ENCODE measurements around the gene STAG1. TPM values are rescaled to one million over a fixed set of nuclear protein-coding genes. Genes with fewer than 3 reads are reported as not detected.
"Not testable (repeated sequence)": the region's sequence is repeated elsewhere in the genome, so short reads cannot be mapped to it uniquely, and the experiment has no call there.

The STAG1 gene
- polyA plus RNA-seq, 1 donor from 2014 or later = 20.8 TPM

- Mint-ChIP-seq H3K4me1 (peaks cover 0 to 4% (median 4%) of the 10 kb centered on the region in 3 donors), H3K4me3 (no peak overlapping the region), H3K36me3 (peaks cover 17% of the 10 kb centered on the region), H3K27me3 (no peaks in the 10 kb centered on the region), H3K27ac (no peak overlapping the region), H3K9me3 (no peaks in the 10 kb centered on the region)
Observed at GRCh38 chr3:136412307-136412706, 339.9 kb downstream of the STAG1 start.

- Mint-ChIP-seq H3K36me3 (peaks cover 6% of the 10 kb centered on the region), H3K27ac (no peak overlapping the region), H3K4me1 (peaks cover 0 to 4% (median 3%) of the 10 kb centered on the region in 3 donors), H3K4me3 (no peak overlapping the region), H3K27me3 (no peaks in the 10 kb centered on the region), H3K9me3 (no peaks in the 10 kb centered on the region)
Observed at GRCh38 chr3:136409549-136409948, 342.6 kb downstream of the STAG1 start.

- no peaks in the 10 kb centered on the region for H3K36me3 Mint-ChIP-seq
- H3K27me3 Mint-ChIP-seq = no peaks in the 10 kb centered on the region
- no peaks in the 10 kb centered on the region for H3K4me1 Mint-ChIP-seq
- H3K9me3 Mint-ChIP-seq = no peaks in the 10 kb centered on the region
- H3K4me3 Mint-ChIP-seq = no peak overlapping the region
- H3K27ac Mint-ChIP-seq = no peak overlapping the region
Observed at GRCh38 chr3:136404056-136404455, 348.1 kb downstream of the STAG1 start.

- Mint-ChIP-seq H3K4me3 (no peak overlapping the region), H3K4me1 (peaks cover 0 to 2% (median 0%) of the 10 kb centered on the region in 3 donors), H3K27ac (peak overlapping the region in 1 of 3 donors; percentile 35), H3K9me3 (no peaks in the 10 kb centered on the region), H3K36me3 (peaks cover 2% of the 10 kb centered on the region), H3K27me3 (no peaks in the 10 kb centered on the region)
Observed at GRCh38 chr3:136396916-136397315, 355.3 kb downstream of the STAG1 start.

GRCh38 chr3:136390574-136390973, 361.6 kb downstream of the STAG1 start:
- peaks cover 1 to 4% (median 2%) of the 10 kb centered on the region in 3 donors for H3K4me1 Mint-ChIP-seq
- no peak overlapping the region for H3K27ac Mint-ChIP-seq
- no peaks in the 10 kb centered on the region for H3K27me3 Mint-ChIP-seq
- H3K9me3 Mint-ChIP-seq = no peaks in the 10 kb centered on the region
- H3K36me3 Mint-ChIP-seq = peaks cover 2% of the 10 kb centered on the region
- no peak overlapping the region for H3K4me3 Mint-ChIP-seq

- Mint-ChIP-seq H3K9me3 (no peaks in the 10 kb centered on the region), H3K4me1 (peaks cover 0 to 4% (median 1%) of the 10 kb centered on the region in 3 donors), H3K4me3 (no peak overlapping the region), H3K27ac (peak overlapping the region in 1 of 3 donors; percentile 78), H3K36me3 (no peaks in the 10 kb centered on the region), H3K27me3 (no peaks in the 10 kb centered on the region)
Observed at GRCh38 chr3:136387031-136387430, 365.1 kb downstream of the STAG1 start.

GRCh38 chr3:136385457-136385856, 366.7 kb downstream of the STAG1 start:
- Mint-ChIP-seq H3K27me3 (no peaks in the 10 kb centered on the region), H3K9me3 (no peaks in the 10 kb centered on the region), H3K4me3 (no peak overlapping the region), H3K27ac (no peak overlapping the region), H3K4me1 (no peaks in the 10 kb centered on the region), H3K36me3 (peaks cover 4% of the 10 kb centered on the region)

GRCh38 chr3:136381051-136381450, 371.1 kb downstream of the STAG1 start:
- Mint-ChIP-seq H3K36me3 (peaks cover 22% of the 10 kb centered on the region), H3K27me3 (no peaks in the 10 kb centered on the region), H3K4me3 (no peak overlapping the region), H3K27ac (no peak overlapping the region), H3K9me3 (no peaks in the 10 kb centered on the region), H3K4me1 (no peaks in the 10 kb centered on the region)

GRCh38 chr3:136380530-136380929, 371.6 kb downstream of the STAG1 start:
- H3K36me3 Mint-ChIP-seq = peaks cover 22% of the 10 kb centered on the region
- no peaks in the 10 kb centered on the region for H3K27me3 Mint-ChIP-seq
- H3K4me3 Mint-ChIP-seq = no peak overlapping the region
- H3K9me3 Mint-ChIP-seq = no peaks in the 10 kb centered on the region
- H3K27ac Mint-ChIP-seq = no peak overlapping the region
- H3K4me1 Mint-ChIP-seq = no peaks in the 10 kb centered on the region

- Mint-ChIP-seq H3K36me3 (peaks cover 22% of the 10 kb centered on the region), H3K4me3 (no peak overlapping the region), H3K27me3 (no peaks in the 10 kb centered on the region), H3K9me3 (no peaks in the 10 kb centered on the region), H3K4me1 (no peaks in the 10 kb centered on the region), H3K27ac (no peak overlapping the region)
Observed at GRCh38 chr3:136378011-136378410, 374.2 kb downstream of the STAG1 start.

GRCh38 chr3:136377508-136377907, 374.7 kb downstream of the STAG1 start:
- Mint-ChIP-seq H3K4me3 (no peak overlapping the region), H3K9me3 (no peaks in the 10 kb centered on the region), H3K36me3 (peaks cover 22% of the 10 kb centered on the region), H3K27me3 (no peaks in the 10 kb centered on the region), H3K27ac (no peak overlapping the region), H3K4me1 (no peaks in the 10 kb centered on the region)

GRCh38 chr3:136375800-136376199, 376.4 kb downstream of the STAG1 start:
- not testable (repeated sequence) for H3K9me3 Mint-ChIP-seq, H3K27me3 Mint-ChIP-seq, H3K4me3 Mint-ChIP-seq, H3K27ac Mint-ChIP-seq, H3K4me1 Mint-ChIP-seq
- peaks cover 22% of the 10 kb centered on the region for H3K36me3 Mint-ChIP-seq

GRCh38 chr3:136366289-136366688, 385.9 kb downstream of the STAG1 start:
- no peaks in the 10 kb centered on the region for H3K9me3 Mint-ChIP-seq
- no peak overlapping the region for H3K27ac Mint-ChIP-seq
- peaks cover 8% of the 10 kb centered on the region for H3K36me3 Mint-ChIP-seq
- H3K4me3 Mint-ChIP-seq = no peak overlapping the region
- peaks cover 0 to 2% (median 0%) of the 10 kb centered on the region in 3 donors for H3K4me1 Mint-ChIP-seq
- H3K27me3 Mint-ChIP-seq = no peaks in the 10 kb centered on the region

- Mint-ChIP-seq H3K27ac (no peak overlapping the region), H3K4me3 (no peak overlapping the region), H3K27me3 (no peaks in the 10 kb centered on the region), H3K4me1 (peaks cover 0 to 5% (median 4%) of the 10 kb centered on the region in 3 donors), H3K36me3 (peaks cover 16% of the 10 kb centered on the region), H3K9me3 (peaks cover 0 to 2% (median 0%) of the 10 kb centered on the region in 3 donors)
Observed at GRCh38 chr3:136353461-136353860, 398.7 kb downstream of the STAG1 start.

- Mint-ChIP-seq H3K27ac (no peak overlapping the region), H3K27me3 (no peaks in the 10 kb centered on the region), H3K4me1 (peaks cover 0 to 5% (median 4%) of the 10 kb centered on the region in 3 donors), H3K4me3 (no peak overlapping the region), H3K36me3 (peaks cover 14% of the 10 kb centered on the region), H3K9me3 (peaks cover 0 to 2% (median 0%) of the 10 kb centered on the region in 3 donors)
Observed at GRCh38 chr3:136351905-136352304, 400.3 kb downstream of the STAG1 start.

- Mint-ChIP-seq H3K36me3 (peaks cover 14% of the 10 kb centered on the region), H3K27ac (no peak overlapping the region), H3K4me1 (peaks cover 0 to 5% (median 4%) of the 10 kb centered on the region in 3 donors), H3K27me3 (no peaks in the 10 kb centered on the region), H3K4me3 (no peak overlapping the region), H3K9me3 (peaks cover 0 to 2% (median 0%) of the 10 kb centered on the region in 3 donors)
Observed at GRCh38 chr3:136351351-136351750, 400.8 kb downstream of the STAG1 start.

All from IgD-negative memory B cell (primary cell).